Esophagus squamous epithelium (tissue), 5 donors: ENCODE measurements around the gene CELF2. TPM values are rescaled to one million over a fixed set of nuclear protein-coding genes. Genes with fewer than 3 reads are reported as not detected.

Experiments used
- DNase-seq: peaks from one replicate; lab custom pipeline; 2025; lab: John Stamatoyannopoulos, UW
- H3K27ac ChIP-seq, 4 donors: fragments of 200-600 bp; sonication (generic); one replicate each; pipeline ENCODE4 v1.5.1; 2016 to 2019; ENCODE audit warnings: mild to moderate bottlenecking in 1 of 4
- H3K27me3 ChIP-seq, 4 donors: fragments of 200-600 bp; sonication (generic); 1 replicate in 3 of 4; 2 replicates in 1 of 4; pipeline versions ENCODE4 v1.5.1 to v1.6.0; 2017 to 2021; ENCODE audit warnings: antibody characterized with exemption in 1 of 4
- H3K36me3 ChIP-seq, 3 donors: fragments of 200-600 bp; sonication (generic); one replicate each; pipeline ENCODE4 v1.5.1; 2016 to 2019
- H3K4me1 ChIP-seq, 3 donors: fragments of 200-600 bp; sonication (generic); one replicate each; pipeline ENCODE4 v1.5.1; 2017 to 2019
- H3K4me3 ChIP-seq, 4 donors: fragments of 200-600 bp; sonication (generic); 1 replicate in 3 of 4; 2 replicates in 1 of 4; pipeline ENCODE4 v1.5.1; 2016 to 2019; ENCODE audit warnings: mild to moderate bottlenecking in 2 of 4, moderate library complexity in 1 of 4
- H3K9me3 ChIP-seq, 3 donors: fragments of 200-600 bp; sonication (generic); one replicate each; pipeline ENCODE4 v1.5.1; 2016 to 2019
- CTCF ChIP-seq, 6 experiments: fragments of 450-650 bp in 4 of 6; fragments of 200-600 bp in 2 of 6; sonication (generic) in 2 of 6; IDR thresholded peaks; one replicate each; pipeline ENCODE4 v1.5.1; 2016 to 2019; ENCODE audit warnings: antibody characterized with exemption in 6 of 6, mild to moderate bottlenecking in 4 of 6, moderate library complexity in 4 of 6
- POLR2A ChIP-seq, 4 donors: fragments of 450-650 bp; IDR thresholded peaks; one replicate each; pipeline ENCODE4 v1.6.1; 2017; ENCODE audit warnings: antibody characterized with exemption in 4 of 4, mild to moderate bottlenecking in 4 of 4, moderate library complexity in 3 of 4
- WGBS, 2 donors: methylation state at CpG; one replicate each; pipeline ENCODE4 v1.1.5; 2018; 5-methylcytosine and 5-hydroxymethylcytosine counted together
- intact Hi-C: fragments of 100-400 bp; cut with DNase I; formaldehyde crosslinking; loops from one replicate; pipeline ENCODE4 v1.15.0; 2022
- total RNA-seq, 4 donors: library from RNA; depleted of rRNA; stranded (reverse); fragments of >200 nt; gene quantifications; one replicate each; pipeline ENCODE4 v1.1.0, GENCODE V29; 2016
- donor health status: DM: yes; HTN: yes; CAD: no.

CELF2 gene
- total RNA-seq, 4 donors from 2014 or later, result 4.2 to 62.4 (median 13.5) TPM

GRCh38 chr10:11148142-11149028 lies 130.7 kb downstream of the CELF2 start:
- Histone ChIP-seq H3K36me3 (no peaks in the 10 kb centered on the region), H3K27ac (peak overlapping the region in 2 of 4 donors; percentile 13 to 28), H3K4me1 (peaks cover 4 to 67% (median 11%) of the 10 kb centered on the region in 3 donors), H3K9me3 (no peaks in the 10 kb centered on the region), H3K4me3 (no peak overlapping the region), H3K27me3 (no peaks in the 10 kb centered on the region)
- WGBS, 2 donors, result 81 to 90% methylated on average over 10 of the region's 10 CpGs
- no peak for DNase-seq
- intact Hi-C loops, result no loop called here
- TF ChIP-seq CTCF (IDR thresholded peaks at IDR 0.05) (no peak), POLR2A (IDR thresholded peaks at IDR 0.05) (no peak)

- H3K4me1 ChIP-seq, result peaks cover 4 to 78% (median 10%) of the 10 kb centered on the region in 3 donors
- peak overlapping the region in 1 of 4 donors; percentile 18 for H3K4me3 ChIP-seq
- 31 to 45% methylated on average over 3 of the region's 3 CpGs for WGBS, 2 donors
- intact Hi-C loops, result no loop called here
- no peak for DNase-seq
- no peaks in the 10 kb centered on the region for H3K36me3 ChIP-seq
- TF ChIP-seq CTCF (IDR thresholded peaks at IDR 0.05) (no peak), POLR2A (IDR thresholded peaks at IDR 0.05) (no peak)
- H3K9me3 ChIP-seq, result no peaks in the 10 kb centered on the region
- no peaks in the 10 kb centered on the region for H3K27me3 ChIP-seq
- H3K27ac ChIP-seq, result peak overlapping the region in 1 of 4 donors; percentile 20
Measured at GRCh38 chr10:11149807-11150141, 132.1 kb downstream of the CELF2 start.

- intact Hi-C loops, result no loop called here
- TF ChIP-seq POLR2A (IDR thresholded peaks at IDR 0.05) (no peak), CTCF (IDR thresholded peaks at IDR 0.05) (no peak)
- H3K4me3 ChIP-seq, result no peak overlapping the region
- no peaks in the 10 kb centered on the region for H3K9me3 ChIP-seq
- 51 to 52% methylated on average over 3 of the region's 3 CpGs for WGBS, 2 donors
- no peaks in the 10 kb centered on the region for H3K27me3 ChIP-seq
- DNase-seq, result no peak
- H3K4me1 ChIP-seq, result peaks cover 4 to 78% (median 6%) of the 10 kb centered on the region in 3 donors
- peak overlapping the region in 1 of 4 donors; percentile 20 for H3K27ac ChIP-seq
- H3K36me3 ChIP-seq, result no peaks in the 10 kb centered on the region
Measured at GRCh38 chr10:11150231-11150731, 132.6 kb downstream of the CELF2 start.

DNA sequence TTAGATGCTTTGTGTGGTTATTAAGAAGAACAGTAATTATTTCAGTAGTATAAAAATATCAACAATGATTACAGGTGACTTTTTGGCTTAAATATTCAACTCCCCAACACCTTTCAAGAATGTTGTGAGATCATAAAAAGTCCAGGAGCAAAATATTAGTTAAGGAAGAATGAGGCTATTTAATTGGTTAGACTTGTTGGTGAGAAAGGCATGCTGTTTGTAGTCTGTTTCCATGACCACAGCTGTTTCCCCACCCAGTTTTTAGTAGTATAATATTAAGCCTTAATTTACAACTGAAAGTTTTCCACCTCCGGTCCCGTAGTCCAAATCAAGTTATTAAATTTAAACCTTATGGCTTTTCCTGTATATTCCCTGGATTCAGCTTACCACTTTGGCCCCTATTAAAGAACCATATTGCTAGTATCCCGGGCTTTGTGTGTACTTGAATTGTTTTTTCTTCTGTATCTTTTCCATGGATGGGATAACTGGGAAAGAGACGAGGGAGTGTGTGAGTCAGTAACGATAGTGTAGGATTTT lies 133.3 kb downstream of the CELF2 start:
- TF ChIP-seq CTCF (IDR thresholded peaks at IDR 0.05) (no peak), POLR2A (IDR thresholded peaks at IDR 0.05) (no peak)
- H3K27ac ChIP-seq, result peak overlapping the region in 1 of 4 donors; percentile 20
- no peak overlapping the region for H3K4me3 ChIP-seq
- intact Hi-C loops, result no loop called here
- DNase-seq, result no peak
- H3K4me1 ChIP-seq, result peaks cover 4 to 72% (median 6%) of the 10 kb centered on the region in 3 donors
- H3K9me3 ChIP-seq, result no peaks in the 10 kb centered on the region
- H3K36me3 ChIP-seq, result no peaks in the 10 kb centered on the region
- 61 to 64% methylated on average over 5 of the region's 5 CpGs for WGBS, 2 donors
- H3K27me3 ChIP-seq, result no peaks in the 10 kb centered on the region

DNA sequence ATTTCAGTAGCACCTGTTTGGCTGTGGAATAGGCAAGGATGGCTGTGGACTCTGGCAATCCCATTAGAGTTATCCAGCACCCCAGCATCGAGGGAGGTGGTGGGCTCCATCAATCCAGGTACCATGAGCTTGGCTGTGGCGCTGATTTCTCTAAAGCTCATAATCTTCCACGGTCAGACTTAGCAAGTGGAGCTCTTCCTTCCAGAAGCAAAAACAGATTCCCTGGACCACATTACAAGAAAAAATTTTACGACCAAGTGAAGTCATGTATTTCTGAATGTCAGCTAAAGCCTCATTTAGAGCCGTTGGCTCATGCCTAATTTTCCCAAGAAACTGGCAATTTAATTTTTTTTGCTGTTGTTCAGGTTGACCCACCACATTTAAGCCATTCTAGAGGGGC lies 135.1 kb downstream of the CELF2 start:
- no peaks in the 10 kb centered on the region for H3K36me3 ChIP-seq
- no peak overlapping the region for H3K27ac ChIP-seq
- intact Hi-C loops, result no loop called here
- TF ChIP-seq POLR2A (IDR thresholded peaks at IDR 0.05) (no peak), CTCF (IDR thresholded peaks at IDR 0.05) (no peak)
- no peaks in the 10 kb centered on the region for H3K27me3 ChIP-seq
- H3K4me1 ChIP-seq, result peaks cover 3 to 53% (median 4%) of the 10 kb centered on the region in 3 donors
- WGBS, 2 donors, result 87 to 91% methylated on average over 3 to 5 of the region's 5 CpGs
- no peaks in the 10 kb centered on the region for H3K9me3 ChIP-seq
- H3K4me3 ChIP-seq, result no peak overlapping the region
- DNase-seq, result no peak
